Renal cortex interstitium (tissue), 11 donors: ENCODE data around the gene DNAH14. TPM values are rescaled to one million over a fixed set of nuclear protein-coding genes. Genes with fewer than 3 reads are reported as not detected.
"Not testable (repeated sequence)": the region's sequence is repeated elsewhere in the genome, so short reads cannot be mapped to it uniquely, and the experiment has no call there.

Experiments
- DNase-seq, 11 donors: peaks; one replicate each; pipeline ENCODE4 v3.0.0-alpha.2; 2013; ENCODE audit warnings: low read depth in 9 of 11, low spot score in 4 of 11; ENCODE audit errors: extremely low read depth in 1 of 11
- polyA plus RNA-seq, 3 donors: library from polyadenylated mRNA; unstranded; fragments of 120-200 nt; gene quantifications; one replicate each; pipeline ENCODE4 v1.2.1, GENCODE V29; 2013; ENCODE audit not compliant: insufficient read length in 3 of 3

DNAH14 gene
- polyA plus RNA-seq, 3 donors = 16.8 to 19.5 (median 16.8) TPM

DNA sequence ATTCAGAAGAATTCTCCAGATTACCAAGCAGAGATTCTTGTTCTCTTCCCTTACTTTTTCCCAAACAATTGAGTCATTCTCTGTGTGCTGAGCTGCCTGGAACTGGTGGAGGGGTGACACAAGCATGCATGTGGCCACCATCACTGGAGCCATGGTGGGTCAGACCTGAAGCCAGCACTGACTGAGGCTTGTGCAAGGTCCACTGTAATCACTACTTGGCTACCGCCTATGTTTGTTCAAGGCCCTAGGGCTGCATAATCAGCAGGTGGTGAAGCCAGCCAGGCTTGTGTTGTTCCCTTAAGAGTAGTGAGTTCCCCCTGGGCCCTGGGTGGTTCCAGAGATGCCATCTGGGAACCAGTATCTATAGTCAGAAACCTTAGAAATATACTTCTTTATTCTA, 183.8 kb downstream of the DNAH14 start:
- DNase-seq = no peak

- DNase-seq = no peak
These were observed 185.0 kb downstream of the DNAH14 start for GRCh38 chr1:225114354-225114990.

DNA sequence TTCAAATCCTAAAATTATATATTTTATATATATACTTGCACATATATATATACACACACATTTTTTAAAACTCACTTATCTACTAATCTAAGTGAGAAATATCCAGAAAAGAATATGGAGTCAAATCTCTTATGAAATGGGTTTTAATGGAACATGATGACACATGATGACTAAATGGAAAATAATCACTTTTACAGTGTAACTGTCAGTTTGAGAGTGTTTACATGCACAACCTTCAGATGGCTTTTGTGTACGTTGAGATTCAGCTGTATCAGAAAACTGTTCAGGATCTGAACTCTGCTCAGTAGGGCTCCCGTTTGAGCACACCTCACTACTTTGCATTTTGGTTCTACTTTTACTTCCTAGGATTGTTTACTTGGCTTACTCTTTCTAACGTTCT, 189.8 kb downstream of the DNAH14 start:
- DNase-seq = no peak

DNA sequence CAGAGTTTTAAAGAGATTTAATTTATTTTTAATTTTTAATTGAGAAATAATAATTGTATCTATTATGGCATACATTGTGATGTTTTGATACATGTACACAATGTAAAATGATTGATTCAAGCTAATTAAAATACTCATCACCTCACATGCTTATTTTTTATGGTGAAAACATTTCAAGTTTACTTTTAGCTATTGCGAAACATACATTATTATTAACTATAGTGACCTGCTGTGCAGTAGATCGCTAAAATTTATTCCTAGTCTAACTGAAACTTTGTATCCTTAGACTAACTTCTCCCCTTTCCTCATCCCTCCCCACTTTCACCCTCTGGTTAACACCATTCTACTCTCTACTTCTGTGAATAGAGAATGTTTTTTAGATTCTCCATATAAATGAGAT, 191.6 kb downstream of the DNAH14 start:
- DNase-seq = no peak

DNA sequence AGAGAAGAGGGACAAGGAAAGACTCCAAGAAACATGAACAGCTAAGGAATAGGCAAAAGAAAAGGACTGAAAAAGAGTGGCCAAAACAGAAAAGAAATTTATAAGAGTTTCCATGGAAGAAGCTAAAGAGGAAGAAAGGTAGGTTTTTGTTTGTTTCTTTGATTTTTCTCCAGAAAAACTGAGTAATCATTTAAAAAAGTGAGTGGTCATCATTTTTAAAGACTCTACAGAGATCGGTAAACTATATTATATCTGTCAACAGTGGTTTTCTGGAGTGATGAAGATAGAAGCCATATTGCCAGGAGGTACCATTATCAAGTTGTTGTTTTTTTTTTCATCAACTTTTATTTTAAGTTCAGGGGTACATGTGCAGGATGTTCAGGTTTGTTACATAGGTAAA, 202.4 kb downstream of the DNAH14 start:
- no peak for DNase-seq

GRCh38 chr1:225137976-225138375, 208.5 kb downstream of the DNAH14 start:
- no peak for DNase-seq

DNA sequence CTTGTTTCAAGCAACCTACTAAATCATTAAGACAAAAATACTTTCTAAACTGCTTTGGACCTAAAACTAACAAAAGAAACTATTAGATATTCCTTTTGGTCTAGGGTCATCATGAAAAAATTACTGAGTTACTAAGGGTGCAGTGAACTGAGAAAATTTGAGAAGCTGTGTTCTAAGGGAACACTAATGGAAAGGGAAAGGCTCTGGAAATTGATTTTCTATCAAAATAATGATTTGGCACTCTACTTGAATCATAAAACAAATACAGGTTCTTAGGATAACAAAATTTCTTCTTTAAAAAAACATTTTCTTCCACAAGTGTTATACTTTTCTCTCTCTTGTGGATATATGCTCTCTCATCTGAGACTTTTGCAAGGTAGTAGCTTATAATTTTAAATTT, 213.5 kb downstream of the DNAH14 start:
- no peak for DNase-seq

- DNase-seq = no peak
These were observed 217.0 kb downstream of the DNAH14 start for GRCh38 chr1:225146478-225146877.

DNA sequence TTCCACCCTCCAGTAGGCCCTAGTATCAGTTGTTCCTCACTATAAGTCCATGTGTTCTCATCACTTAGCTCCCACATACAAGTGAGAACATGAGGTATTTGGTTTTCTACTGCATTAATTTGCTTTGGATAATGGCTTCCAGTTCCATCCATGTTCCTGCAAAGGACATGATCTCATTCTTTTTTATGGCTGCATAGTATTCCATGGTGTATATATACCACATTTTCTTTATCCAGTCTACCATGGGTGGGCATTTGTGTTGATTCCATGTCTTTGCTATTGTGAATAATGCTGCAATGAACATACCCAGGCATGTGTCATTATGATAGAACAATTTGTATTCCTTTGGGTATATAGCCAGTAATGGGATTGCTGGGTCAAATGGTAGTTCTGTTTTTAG, 218.3 kb downstream of the DNAH14 start:
- not testable (repeated sequence) for DNase-seq

- no peak for DNase-seq
These were observed 222.6 kb downstream of the DNAH14 start for GRCh38 chr1:225152061-225152460.

DNA sequence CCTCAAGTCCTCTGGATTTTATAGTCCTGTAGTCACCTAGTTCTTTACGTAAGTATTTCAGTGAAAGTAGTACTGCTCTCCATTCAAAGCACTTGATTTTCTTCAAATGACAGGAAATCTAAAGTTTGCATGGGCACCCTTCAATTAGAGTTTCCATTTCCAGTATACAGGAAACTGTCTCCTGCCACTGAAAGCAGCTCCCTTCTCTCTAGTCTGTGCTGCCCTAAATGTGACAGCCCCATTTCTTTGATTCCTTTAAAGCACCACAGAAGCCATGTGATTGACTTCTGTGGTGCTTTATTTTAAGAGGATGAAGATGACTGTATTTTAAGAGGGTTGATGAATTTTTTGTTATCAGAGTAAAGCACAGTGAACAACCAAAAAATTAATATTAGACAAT, 226.1 kb downstream of the DNAH14 start:
- DNase-seq = no peak

- DNase-seq = no peak
These were observed 226.8 kb downstream of the DNAH14 start for GRCh38 chr1:225156254-225156653.

- no peak for DNase-seq
These were observed 228.8 kb downstream of the DNAH14 start for GRCh38 chr1:225158291-225158690.

DNA sequence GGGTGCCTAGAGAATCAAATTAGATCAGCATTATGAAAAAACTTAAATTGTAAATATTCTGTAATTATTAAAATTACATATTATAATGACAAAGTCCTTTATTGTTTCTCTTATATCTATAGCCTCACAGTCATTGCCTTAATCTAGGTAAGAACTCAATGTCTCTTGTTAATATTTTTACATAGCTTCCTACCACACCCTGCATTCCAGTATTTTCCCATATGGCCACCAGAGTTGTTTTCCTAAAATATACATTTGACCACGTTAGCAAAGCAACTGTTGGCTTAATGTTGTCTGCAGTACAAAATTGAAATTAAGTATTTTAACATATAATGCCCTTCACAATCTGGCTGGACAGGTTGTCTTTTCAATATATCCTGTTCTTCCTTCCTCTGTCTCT, 230.3 kb downstream of the DNAH14 start:
- no peak for DNase-seq

- DNase-seq = not testable (repeated sequence)
These were observed 247.9 kb downstream of the DNAH14 start for GRCh38 chr1:225177409-225177808.

GRCh38 chr1:225179686-225180085, 250.2 kb downstream of the DNAH14 start:
- no peak for DNase-seq

DNA sequence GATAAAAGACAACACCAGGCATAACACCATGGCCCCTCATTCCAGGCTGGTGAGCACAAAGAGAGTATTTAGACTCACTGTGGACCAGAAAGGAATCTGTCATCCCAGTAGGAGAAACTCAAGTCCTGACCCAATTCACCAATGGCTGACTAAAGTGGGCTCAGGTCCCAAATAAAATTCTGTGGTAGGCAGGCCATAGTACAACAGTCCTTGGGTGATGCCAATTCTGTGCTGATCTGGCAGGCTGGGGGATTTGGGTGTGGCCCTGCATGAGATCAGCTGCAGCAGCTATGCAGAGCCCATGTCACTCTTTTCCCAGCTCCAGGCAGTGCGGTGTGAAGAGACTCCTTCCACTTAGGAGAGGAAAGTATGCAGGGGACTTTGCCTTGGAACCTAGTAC, 253.2 kb downstream of the DNAH14 start:
- no peak for DNase-seq

GRCh38 chr1:225191199-225191753, 261.8 kb downstream of the DNAH14 start:
- no peak for DNase-seq

DNA sequence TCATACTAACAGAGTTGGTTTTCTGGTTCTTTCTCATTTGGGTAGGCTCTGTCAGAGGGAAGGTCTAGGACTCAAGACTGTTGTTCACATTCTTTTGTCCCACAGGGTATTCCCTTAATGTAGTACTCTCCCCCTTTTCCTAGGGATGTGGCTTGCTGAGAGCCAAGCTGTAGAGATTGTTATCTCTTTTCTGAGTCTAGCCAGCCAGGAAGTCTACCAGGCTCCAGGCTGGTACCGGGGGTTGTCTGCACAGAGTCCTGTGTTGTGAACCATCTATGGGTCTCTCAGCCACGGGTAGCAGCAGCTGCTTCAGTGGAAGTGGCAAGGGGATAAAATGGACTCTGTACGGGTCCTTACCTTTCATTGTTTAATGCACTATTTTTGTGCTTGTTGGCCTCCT, 272.0 kb downstream of the DNAH14 start:
- no peak for DNase-seq

GRCh38 chr1:225207791-225208190, 278.3 kb downstream of the DNAH14 start:
- no peak for DNase-seq

- no peak for DNase-seq
These were observed 279.7 kb downstream of the DNAH14 start for GRCh38 chr1:225209153-225209552.
